HUES64 (cell line): ENCODE results near the gene SNX19.

Source experiments
- H3K27ac ChIP-seq: 2 replicates; pipeline ENCODE4 v1.7.0; 2013; ENCODE audit warnings: low read depth, low read length, inconsistent platforms
- H3K27me3 ChIP-seq: 2 replicates; pipeline ENCODE4 v1.6.1; 2013; ENCODE audit warnings: mild to moderate bottlenecking, low read length; ENCODE audit not compliant: insufficient read depth
- H3K36me3 ChIP-seq: 2 replicates; pipeline ENCODE4 v1.6.1; 2013; ENCODE audit warnings: mild to moderate bottlenecking, low read length; ENCODE audit not compliant: insufficient read depth
- H3K4me1 ChIP-seq: 2 replicates; pipeline ENCODE4 v1.6.1; 2013; ENCODE audit warnings: mild to moderate bottlenecking, low read length, moderate library complexity; ENCODE audit not compliant: insufficient read depth
- H3K4me3 ChIP-seq: 2 replicates; pipeline ENCODE4 v1.5.1; 2013; ENCODE audit warnings: mild to moderate bottlenecking, low read length, moderate library complexity
- H3K9ac ChIP-seq: 2 replicates; pipeline ENCODE4 v1.6.1; 2013; ENCODE audit warnings: mild to moderate bottlenecking, low read depth, low read length
- H3K9me3 ChIP-seq: 2 replicates; pipeline ENCODE4 v1.6.1; 2013; ENCODE audit warnings: low read depth, low read length; ENCODE audit not compliant: insufficient read depth
- WGBS: fragments of 150-250, 120-280 bp; methylation state at CpG from one replicate; pipeline ENCODE4 v1.1.7; 2013; ENCODE audit warnings: missing lambda C conversion rate; 5-methylcytosine and 5-hydroxymethylcytosine counted together

SNX19 gene

GRCh38 chr11:130854483-130854882 is 61.8 kb downstream of the SNX19 start:
- WGBS: 90% methylated on average over 3 of the region's 4 CpGs
- Histone ChIP-seq H3K4me1 (no peaks in the 10 kb centered on the region), H3K36me3 (no peaks in the 10 kb centered on the region), H3K27ac (no peak overlapping the region), H3K27me3 (no peaks in the 10 kb centered on the region), H3K9me3 (0 out of 2 replicates have a peak, but pooled peaks cover 3% of the 10 kb centered on the region), H3K4me3 (no peak overlapping the region), H3K9ac (no peak overlapping the region)

- Histone ChIP-seq H3K9ac (no peak overlapping the region), H3K27me3 (no peaks in the 10 kb centered on the region), H3K4me3 (no peak overlapping the region), H3K9me3 (0 out of 2 replicates have a peak, but pooled peaks cover 3% of the 10 kb centered on the region), H3K36me3 (no peaks in the 10 kb centered on the region), H3K4me1 (no peaks in the 10 kb centered on the region), H3K27ac (no peak overlapping the region)
- WGBS: 78% methylated on average over 7 of the region's 8 CpGs
These were observed 63.7 kb downstream of the SNX19 start for GRCh38 chr11:130852589-130852988.

GRCh38 chr11:130850185-130850944 is 65.9 kb downstream of the SNX19 start:
- Histone ChIP-seq H3K9me3 (0 out of 2 replicates have a peak, but pooled peaks cover 3% of the 10 kb centered on the region), H3K9ac (no peak overlapping the region), H3K4me3 (no peak overlapping the region), H3K27me3 (no peaks in the 10 kb centered on the region), H3K36me3 (no peaks in the 10 kb centered on the region), H3K27ac (no peak overlapping the region), H3K4me1 (no peaks in the 10 kb centered on the region)
- 92% methylated on average over 6 of the region's 6 CpGs for WGBS

GRCh38 chr11:130849215-130849568 is 67.1 kb downstream of the SNX19 start:
- Histone ChIP-seq H3K9me3 (0 out of 2 replicates have a peak, but pooled peaks cover 3% of the 10 kb centered on the region), H3K4me1 (no peaks in the 10 kb centered on the region), H3K27ac (no peak overlapping the region), H3K9ac (no peak overlapping the region), H3K36me3 (no peaks in the 10 kb centered on the region), H3K4me3 (no peak overlapping the region), H3K27me3 (no peaks in the 10 kb centered on the region)
- 97% methylated on average over 2 of the region's 2 CpGs for WGBS

GRCh38 chr11:130848361-130849214 is 67.7 kb downstream of the SNX19 start:
- H3K9ac ChIP-seq: no peak overlapping the region
- no peak overlapping the region for H3K4me3 ChIP-seq
- 92% methylated on average over 6 of the region's 6 CpGs for WGBS
- no peaks in the 10 kb centered on the region for H3K36me3 ChIP-seq
- H3K27me3 ChIP-seq: no peaks in the 10 kb centered on the region
- H3K9me3 ChIP-seq: 0 out of 2 replicates have a peak, but pooled peaks cover 3% of the 10 kb centered on the region
- peaks cover 4% of the 10 kb centered on the region; the same call in 1 of the 2 replicates for H3K4me1 ChIP-seq
- H3K27ac ChIP-seq: no peak overlapping the region

GRCh38 chr11:130847517-130847916 is 68.8 kb downstream of the SNX19 start:
- Histone ChIP-seq H3K27ac (no peak overlapping the region), H3K4me1 (peaks cover 5% of the 10 kb centered on the region; the same call in 1 of the 2 replicates), H3K9me3 (0 out of 2 replicates have a peak, but pooled peaks cover 3% of the 10 kb centered on the region), H3K9ac (no peak overlapping the region), H3K36me3 (no peaks in the 10 kb centered on the region), H3K4me3 (no peak overlapping the region), H3K27me3 (no peaks in the 10 kb centered on the region)
- 82% methylated on average over 8 of the region's 8 CpGs for WGBS

- H3K27ac ChIP-seq: no peak overlapping the region
- H3K9me3 ChIP-seq: 0 out of 2 replicates have a peak, but pooled peaks cover 3% of the 10 kb centered on the region
- peaks cover 5% of the 10 kb centered on the region; the same call in 1 of the 2 replicates for H3K4me1 ChIP-seq
- H3K9ac ChIP-seq: no peak overlapping the region
- H3K36me3 ChIP-seq: no peaks in the 10 kb centered on the region
- no peaks in the 10 kb centered on the region for H3K27me3 ChIP-seq
- no peak overlapping the region for H3K4me3 ChIP-seq
- 84% methylated on average over 2 of the region's 2 CpGs for WGBS
These were observed 69.7 kb downstream of the SNX19 start for GRCh38 chr11:130846606-130847005.

GRCh38 chr11:130842001-130842400 is 74.3 kb downstream of the SNX19 start:
- Histone ChIP-seq H3K9me3 (no peaks in the 10 kb centered on the region), H3K36me3 (no peaks in the 10 kb centered on the region), H3K4me1 (peaks cover 5% of the 10 kb centered on the region; the same call in 1 of the 2 replicates), H3K9ac (no peak overlapping the region), H3K27me3 (no peaks in the 10 kb centered on the region), H3K4me3 (no peak overlapping the region), H3K27ac (no peak overlapping the region)
- WGBS: 100% methylated on average over 1 of the region's 1 CpG

- H3K4me1 ChIP-seq: peaks cover 5% of the 10 kb centered on the region; the same call in 1 of the 2 replicates
- H3K9me3 ChIP-seq: no peaks in the 10 kb centered on the region
- no peak overlapping the region for H3K9ac ChIP-seq
- 93% methylated on average over 2 of the region's 3 CpGs for WGBS
- H3K4me3 ChIP-seq: no peak overlapping the region
- no peaks in the 10 kb centered on the region for H3K36me3 ChIP-seq
- H3K27ac ChIP-seq: no peak overlapping the region
- no peaks in the 10 kb centered on the region for H3K27me3 ChIP-seq
These were observed 75.6 kb downstream of the SNX19 start for GRCh38 chr11:130840679-130841078.

GRCh38 chr11:130839981-130840666 is 76.2 kb downstream of the SNX19 start:
- no peak overlapping the region for H3K4me3 ChIP-seq
- H3K9me3 ChIP-seq: no peaks in the 10 kb centered on the region
- H3K9ac ChIP-seq: no peak overlapping the region
- WGBS: 70% methylated on average over 3 of the region's 3 CpGs
- H3K36me3 ChIP-seq: no peaks in the 10 kb centered on the region
- H3K4me1 ChIP-seq: peaks cover 5% of the 10 kb centered on the region; the same call in 1 of the 2 replicates
- H3K27me3 ChIP-seq: no peaks in the 10 kb centered on the region
- H3K27ac ChIP-seq: no peak overlapping the region

GRCh38 chr11:130837194-130837593 is 79.1 kb downstream of the SNX19 start:
- no peaks in the 10 kb centered on the region for H3K4me1 ChIP-seq
- no peaks in the 10 kb centered on the region for H3K36me3 ChIP-seq
- H3K9ac ChIP-seq: no peak overlapping the region
- no peaks in the 10 kb centered on the region for H3K9me3 ChIP-seq
- no peaks in the 10 kb centered on the region for H3K27me3 ChIP-seq
- no peak overlapping the region for H3K27ac ChIP-seq
- H3K4me3 ChIP-seq: no peak overlapping the region
